K562 (cell line): ENCODE measurements around the gene CHRNA9. TPM values are rescaled to one million over a fixed set of nuclear protein-coding genes. Genes with fewer than 3 reads are reported as not detected.

Experiments
- ATAC-seq: fragments of 200-7000 bp; cut with Tn5 transposase; 3 replicates; pipeline ENCODE4 v1.9.1; 2020; ENCODE audit warnings: moderate library complexity
- BruUV-seq: library from RNA; stranded (reverse); fragments of 400-500 nt; replicated peaks from 2 replicates; lab custom pipeline; 2021; lab: Mats Ljungman, UMichigan
- CTCF ChIA-PET: fragments of 300-600 bp; formaldehyde crosslinking; extraction: SDS; loops from one replicate; lab custom pipeline; 2021; ENCODE audit warnings: low intra/inter-chr PET ratio; lab: Yijun Ruan, JAX
- POLR2A ChIA-PET: fragments of 300-600, 350-650 bp; sonication (Branson Sonifier 250); formaldehyde crosslinking; extraction: SDS; loops from one replicate; lab custom pipeline; 2021; ENCODE audit warnings: antibody characterized with exemption, inconsistent platforms; lab: Yijun Ruan, JAX
- DNase-seq, 4 experiments: peaks; one replicate each; pipeline versions ENCODE4 v3.0.0 to v3.0.0-alpha.2; 2011 to 2018; ENCODE audit warnings: low spot score in 3 of 4, mixed read lengths in 3 of 4; ENCODE audit errors: extremely low read depth in 1 of 4
- FAIRE-seq: peaks from 2 replicates; lab custom pipeline; 2011; peaks lifted over from hg19 to GRCh38; lab: Jason Lieb, UNC
- H2AFZ ChIP-seq: 2 replicates; pipeline ENCODE4 v1.6.0; 2011; ENCODE audit warnings: low read depth, low read length, control low read depth, inconsistent platforms
- H3K27ac ChIP-seq: fragments of 200-600 bp; 3 replicates; pipeline ENCODE4 v1.8.0; 2011; ENCODE audit warnings: low read depth, mild to moderate bottlenecking, control low read depth, inconsistent platforms, low read length, moderate library complexity, mixed read lengths; ENCODE audit errors: extremely low read depth
- H3K27me3 ChIP-seq, 2 experiments: fragments of 300-600 bp in 1 of 2; 2 replicates in 1 of 2; 3 replicates in 1 of 2; pipeline versions ENCODE4 v1.6.0 to v1.8.0; 2011; ENCODE audit warnings: inconsistent platforms in 2 of 2, low read length in 2 of 2, mild to moderate bottlenecking in 1 of 2, mixed read lengths in 1 of 2, moderate library complexity in 1 of 2; ENCODE audit not compliant: control insufficient read depth in 2 of 2, insufficient read depth in 2 of 2
- H3K36me3 ChIP-seq: fragments of 300-600 bp; 3 replicates; pipeline ENCODE4 v1.8.0; 2011; ENCODE audit warnings: mild to moderate bottlenecking, low read length, inconsistent platforms; ENCODE audit not compliant: control insufficient read depth, insufficient read depth
- H3K4me1 ChIP-seq, 2 experiments: fragments of 200-600 bp in 1 of 2; replicated peaks in 1 of 2; 2 replicates in 1 of 2; 3 replicates in 1 of 2; pipeline versions ENCODE4 v1.5.1 to v1.8.0; 2011; ENCODE audit warnings: inconsistent platforms in 2 of 2, low read length in 2 of 2, mild to moderate bottlenecking in 1 of 2, mixed read lengths in 1 of 2, moderate library complexity in 1 of 2; ENCODE audit not compliant: control insufficient read depth in 2 of 2, insufficient read depth in 2 of 2
- H3K4me2 ChIP-seq: 2 replicates; pipeline ENCODE4 v1.6.1; 2011; ENCODE audit warnings: low read length, control low read depth, inconsistent platforms, mixed read lengths; ENCODE audit not compliant: insufficient read depth
- H3K4me3 ChIP-seq: fragments of 200-600 bp; sonication (generic), shearing (Covaris generic); 2 replicates; pipeline ENCODE4 v1.5.1; 2016; ENCODE audit warnings: control low read depth, inconsistent platforms
- H3K79me2 ChIP-seq: fragments of 200-600 bp; 3 replicates; pipeline ENCODE4 v1.8.0; 2011; ENCODE audit warnings: low read length, inconsistent platforms; ENCODE audit not compliant: control insufficient read depth, insufficient read depth
- H3K9ac ChIP-seq, 2 experiments: 2 replicates each; pipeline versions ENCODE4 v1.6.0 to v1.6.1; 2011; ENCODE audit warnings: low read depth in 2 of 2, low read length in 2 of 2, control low read depth in 1 of 2, inconsistent platforms in 1 of 2, mild to moderate bottlenecking in 1 of 2, mixed read lengths in 1 of 2; ENCODE audit not compliant: insufficient read depth in 1 of 2
- H3K9me1 ChIP-seq: one replicate; pipeline ENCODE4 v1.6.0; 2011; ENCODE audit warnings: inconsistent platforms, mild to moderate bottlenecking, low read length, moderate library complexity; ENCODE audit not compliant: control insufficient read depth, insufficient read depth
- H3K9me3 ChIP-seq: replicated peaks from 2 replicates; pipeline ENCODE4 v1.5.1; 2011; ENCODE audit warnings: low read depth, low read length, inconsistent platforms; ENCODE audit not compliant: control insufficient read depth, insufficient read depth
- H4K20me1 ChIP-seq: replicated peaks from 2 replicates; pipeline ENCODE4 v1.6.1; 2011; ENCODE audit warnings: low read length, inconsistent platforms, mixed read lengths; ENCODE audit not compliant: control insufficient read depth, insufficient read depth
- ARID3B ChIP-seq: fragments of 250-450 bp; sonication (Bioruptor Pico); IDR thresholded peaks from 2 replicates; pipeline ENCODE4 v1.4.0; 2020; ENCODE audit warnings: borderline replicate concordance
- MCM3 ChIP-seq: fragments of 450-650 bp; IDR thresholded peaks from 2 replicates; pipeline ENCODE4 v1.6.1; 2016
- MXD1 ChIP-seq: fragments of 250-450 bp; sonication (Bioruptor Pico); IDR thresholded peaks from 2 replicates; pipeline ENCODE4 v1.8.0; 2021; ENCODE audit warnings: borderline replicate concordance, mild to moderate bottlenecking, moderate library complexity; ENCODE audit not compliant: poor library complexity, severe bottlenecking
- NBN ChIP-seq: fragments of 450-650 bp; IDR thresholded peaks from 2 replicates; pipeline ENCODE4 v1.6.1; 2016; ENCODE audit warnings: low read depth, mild to moderate bottlenecking
- NR0B1 ChIP-seq: fragments of 450-650 bp; IDR thresholded peaks from one replicate; pipeline ENCODE4 v1.6.1; 2018; ENCODE audit warnings: mild to moderate bottlenecking, moderate library complexity; ENCODE audit not compliant: partially characterized antibody
- PHTF2 ChIP-seq: fragments of 250-450 bp; sonication (Bioruptor Pico); IDR thresholded peaks from 2 replicates; pipeline ENCODE4 v1.5.0; 2021; ENCODE audit warnings: mild to moderate bottlenecking
- RAD51 ChIP-seq: fragments of 450-650 bp; IDR thresholded peaks from 2 replicates; pipeline ENCODE4 v1.7.1; 2016; ENCODE audit warnings: low read depth, mild to moderate bottlenecking, borderline replicate concordance
- RNF2 ChIP-seq: sonication (generic); IDR thresholded peaks from 2 replicates; pipeline ENCODE4 v1.6.1; 2016
- TAF1 ChIP-seq: IDR thresholded peaks from 2 replicates; pipeline ENCODE4 v1.6.1; 2011; ENCODE audit warnings: mild to moderate bottlenecking, low read length, moderate library complexity; ENCODE audit not compliant: insufficient read depth, control insufficient read depth, severe bottlenecking; ENCODE audit errors: extremely low read depth
- TCFL5 ChIP-seq: fragments of 250-450 bp; sonication (Bioruptor Pico); conservative IDR thresholded peaks from 2 replicates; pipeline ENCODE4 v1.6.1; 2021; ENCODE audit warnings: mild to moderate bottlenecking, moderate library complexity, matching md5 sums
- TEAD4 ChIP-seq, 2 experiments: sonication (generic) in 1 of 2; formaldehyde crosslinking in 1 of 2; IDR thresholded peaks; 2 replicates each; pipeline versions ENCODE4 v1.6.1 to v1.8.0; 2012 to 2022; ENCODE audit warnings: borderline replicate concordance in 1 of 2, inconsistent platforms in 1 of 2, low read length in 1 of 2, mild to moderate bottlenecking in 1 of 2, missing genetic modification reagents in 1 of 2
- TGIF2 ChIP-seq: sonication (generic); formaldehyde crosslinking; IDR thresholded peaks from 2 replicates; pipeline ENCODE4 v1.8.1; 2022; ENCODE audit warnings: mild to moderate bottlenecking, missing genetic modification reagents, moderate library complexity
- U2AF2 ChIP-seq: fragments of 200-400 bp; formaldehyde crosslinking; optimal IDR thresholded peaks from 2 replicates; pipeline ENCODE3; 2017; ENCODE audit warnings: low read depth, mild to moderate bottlenecking, low read length
- ZKSCAN8 ChIP-seq: fragments of 200-800 bp; sonication (Bioruptor generic); IDR thresholded peaks from 2 replicates; pipeline ENCODE4 v1.6.1; 2016; ENCODE audit warnings: missing genetic modification characterization, missing compliant biosample characterization
- ZNF184 ChIP-seq: sonication (generic); formaldehyde crosslinking; IDR thresholded peaks from 2 replicates; pipeline ENCODE4 v1.5.0; 2020; ENCODE audit warnings: missing genetic modification reagents
- ZNF239 ChIP-seq: fragments of 250-450 bp; sonication (Bioruptor Pico); IDR thresholded peaks from 2 replicates; pipeline ENCODE4 v1.4.0; 2020; ENCODE audit warnings: mild to moderate bottlenecking
- ZNF561 ChIP-seq: fragments of 450-650 bp; formaldehyde crosslinking; conservative IDR thresholded peaks from 2 replicates; pipeline ENCODE4 v1.4.0; 2020; ENCODE audit warnings: mild to moderate bottlenecking, moderate library complexity
- ZNF699 ChIP-seq: fragments of 250-450 bp; sonication (Bioruptor Pico); IDR thresholded peaks from 2 replicates; pipeline ENCODE4 v1.8.0; 2021; ENCODE audit warnings: mild to moderate bottlenecking, moderate library complexity; ENCODE audit not compliant: insufficient replicate concordance
- WGBS: fragments of 100-300 bp; shearing (Covaris generic); methylation state at CpG from one replicate; pipeline ENCODE4 v1.1.6; 2016; ENCODE audit warnings: low coverage, mixed read lengths; ENCODE audit not compliant: insufficient coverage; ENCODE audit errors: missing lambda C conversion rate; 5-methylcytosine and 5-hydroxymethylcytosine counted together
- in situ Hi-C: fragments of 300-500 bp; cut with MboI; formaldehyde crosslinking; loops from 4 replicates; pipeline ENCODE4 v1.15.0; 2018; ENCODE audit warnings: inconsistent platforms, mixed read lengths
- intact Hi-C: fragments of 100-400 bp; cut with micrococcal nuclease; formaldehyde crosslinking; loops from 2 replicates; pipeline ENCODE4 v1.14.2; 2022
- polyA plus RNA-seq, 8 experiments: library from polyadenylated mRNA; depleted of rRNA in 4 of 8; stranded (reverse) in 5 of 8; unstranded in 3 of 8; fragments of >200 nt; fragmentation: Nextera tagmentation in 2 of 8; fragmentation: Illumina TruSeq in 1 of 8; extraction: Ambion mirVana in 2 of 8; extraction: Trizol in 1 of 8; gene quantifications; 2 replicates each; pipeline versions ENCODE4 v1.2.1 to v1.2.3, GENCODE V29; 2011 to 2014; ENCODE audit warnings: inconsistent platforms in 1 of 8, missing spikeins in 1 of 8
- total RNA-seq, 7 experiments: library from RNA; depleted of rRNA in 6 of 7; stranded (reverse); fragments of >200 nt in 6 of 7; fragmentation: Illumina TruSeq in 2 of 7; extraction: Trizol in 2 of 7; gene quantifications; 2 replicates each; pipeline versions ENCODE4 v1.2.1 to v1.2.3, GENCODE V29; 2011 to 2021; ENCODE audit warnings: low replicate concordance in 1 of 7

Gene CHRNA9
- total and polyA plus RNA-seq, 9 of the 15 experiments (the other 6 are each of a cell fraction or from before 2014, with no cell fraction given) = not detected

- TF ChIP-seq NR0B1 (no peak), RAD51 (no peak), MXD1 (CRISPR knock-in tag) (no peak), RNF2 (no peak), MCM3 (no peak), ZNF184 (CRISPR knock-in tag) (no peak), NBN (no peak), TCFL5 (CRISPR knock-in tag) (no peak), ARID3B (CRISPR knock-in tag) (no peak), PHTF2 (CRISPR knock-in tag) (no peak), ZNF699 (CRISPR knock-in tag) (no peak), TGIF2 (CRISPR knock-in tag) (no peak), ZNF561 (CRISPR knock-in tag) (no peak), TAF1 (no peak), ZKSCAN8 (no peak), U2AF2 (no peak), ZNF239 (CRISPR knock-in tag) (no peak), TEAD4 (IDR thresholded peaks at IDR 0.05; ENCODE audit: low read length) (no peak), TEAD4 (CRISPR knock-in tag; IDR thresholded peaks at IDR 0.05; ENCODE audit: borderline replicate concordance) (no peak)
- TF ChIP-seq, all 486 proteins: peak for 0
- Histone ChIP-seq H3K27ac (no peak overlapping the region), H3K4me3 (no peak overlapping the region), H3K9me1 (no peaks in the 10 kb centered on the region), H3K9me3 (no peaks in the 10 kb centered on the region), H3K36me3 (no peaks in the 10 kb centered on the region), H3K27me3 (peaks cover 11 to 17% of the 10 kb centered on the region in 2 experiments), H4K20me1 (no peaks in the 10 kb centered on the region), H3K9ac (no peak overlapping the region), H3K4me2 (no peak overlapping the region), H3K79me2 (no peaks in the 10 kb centered on the region), H2AFZ (no peak overlapping the region), H3K4me1 (no peaks in the 10 kb centered on the region)
- CTCF ChIA-PET = no interaction called here
- in situ Hi-C loops = no loop called here
- 2% methylated on average over 3 of the region's 3 CpGs for WGBS
- BruUV-seq = no TSS peak
- no peak for FAIRE-seq
- no peak for DNase-seq
- no peak for ATAC-seq
- POLR2A ChIA-PET = interaction anchor here (0.6 kb wide), 1 partner anchor 15 kb away, joined by 3 read pairs; no protein-coding TSS in a partner anchor
- intact Hi-C loops = no loop called here
Measured at GRCh38 chr4:40372651-40373050, 37.5 kb downstream of the CHRNA9 start.
